Measurements from ENCODE around the gene NKD1. TPM values are rescaled to one million over a fixed set of nuclear protein-coding genes. Genes with fewer than 3 reads are reported as not detected.

Gene NKD1
- total RNA-seq, 1 donor = under 0.01 TPM

DNA sequence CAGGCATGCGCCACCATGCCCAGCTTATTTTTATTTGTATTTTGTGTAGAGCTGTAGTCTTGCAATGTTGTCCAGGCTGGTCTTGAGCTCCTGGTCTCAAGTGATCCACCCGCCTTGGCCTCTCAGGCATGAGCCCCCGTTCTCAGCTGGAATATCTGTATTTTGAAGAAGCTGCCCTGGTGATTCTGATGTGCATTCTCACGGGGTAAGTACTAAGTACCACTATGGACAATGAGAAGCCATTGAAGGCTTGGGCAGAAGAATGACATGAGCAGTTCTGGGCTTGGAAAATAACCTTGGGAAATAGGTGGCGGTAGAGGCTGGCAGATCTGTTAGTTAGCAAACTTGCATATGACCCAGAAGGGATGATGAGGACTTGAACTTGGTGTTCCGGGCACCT lies 15.6 kb upstream of the NKD1 start:
- H3K4me1 ChIP-seq (ENCODE audit: insufficient read depth, low read length) = no peaks in the 10 kb centered on the region
- DNase-seq (ENCODE audit: insufficient read length, low spot score, missing footprints) = no peak

GRCh38 chr16:50533317-50533716 lies 14.9 kb upstream of the NKD1 start:
- Histone ChIP-seq H3K79me2 (ENCODE audit: insufficient read depth, low read length) (no peaks in the 10 kb centered on the region), H3K9me3 (ENCODE audit: low read depth, low read length) (no peaks in the 10 kb centered on the region), H4K20me1 (ENCODE audit: insufficient read depth, low read length) (no peaks in the 10 kb centered on the region), H3K27me3 (ENCODE audit: insufficient read depth, low read length) (no peaks in the 10 kb centered on the region), H3K36me3 (ENCODE audit: insufficient read depth, low read length) (no peaks in the 10 kb centered on the region), H3K4me1 (ENCODE audit: insufficient read depth, low read length) (no peaks in the 10 kb centered on the region), H3K4me3 (ENCODE audit: insufficient read depth, low read length) (no peak overlapping the region), H3K27ac (ENCODE audit: low read depth, low read length) (no peak overlapping the region), H3K4me2 (ENCODE audit: insufficient read depth, low read length) (no peak overlapping the region), H2AFZ (ENCODE audit: low read length) (no peak overlapping the region)
- no peak for DNase-seq (ENCODE audit: insufficient read length, low spot score, missing footprints)
- TF ChIP-seq, protein P1, sequence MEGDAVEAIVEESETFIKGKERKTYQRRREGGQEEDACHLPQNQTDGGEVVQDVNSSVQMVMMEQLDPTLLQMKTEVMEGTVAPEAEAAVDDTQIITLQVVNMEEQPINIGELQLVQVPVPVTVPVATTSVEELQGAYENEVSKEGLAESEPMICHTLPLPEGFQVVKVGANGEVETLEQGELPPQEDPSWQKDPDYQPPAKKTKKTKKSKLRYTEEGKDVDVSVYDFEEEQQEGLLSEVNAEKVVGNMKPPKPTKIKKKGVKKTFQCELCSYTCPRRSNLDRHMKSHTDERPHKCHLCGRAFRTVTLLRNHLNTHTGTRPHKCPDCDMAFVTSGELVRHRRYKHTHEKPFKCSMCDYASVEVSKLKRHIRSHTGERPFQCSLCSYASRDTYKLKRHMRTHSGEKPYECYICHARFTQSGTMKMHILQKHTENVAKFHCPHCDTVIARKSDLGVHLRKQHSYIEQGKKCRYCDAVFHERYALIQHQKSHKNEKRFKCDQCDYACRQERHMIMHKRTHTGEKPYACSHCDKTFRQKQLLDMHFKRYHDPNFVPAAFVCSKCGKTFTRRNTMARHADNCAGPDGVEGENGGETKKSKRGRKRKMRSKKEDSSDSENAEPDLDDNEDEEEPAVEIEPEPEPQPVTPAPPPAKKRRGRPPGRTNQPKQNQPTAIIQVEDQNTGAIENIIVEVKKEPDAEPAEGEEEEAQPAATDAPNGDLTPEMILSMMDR (IDR thresholded peaks at IDR 0.05; ENCODE audit: extremely low read depth, low read depth, low read length) = no peak

More for the DNA sequence above, 15.6 kb upstream of the NKD1 start:
- H3K27ac ChIP-seq (ENCODE audit: low read depth, low read length) = no peak overlapping the region
- H3K4me3 ChIP-seq (ENCODE audit: insufficient read depth, low read length) = no peak overlapping the region
- no peak overlapping the region for H2AFZ ChIP-seq (ENCODE audit: low read length)
- H3K4me2 ChIP-seq (ENCODE audit: insufficient read depth, low read length) = no peak overlapping the region
- H4K20me1 ChIP-seq (ENCODE audit: insufficient read depth, low read length) = no peaks in the 10 kb centered on the region
- no peaks in the 10 kb centered on the region for H3K9me3 ChIP-seq (ENCODE audit: low read depth, low read length)
- H3K36me3 ChIP-seq (ENCODE audit: insufficient read depth, low read length) = no peaks in the 10 kb centered on the region
- TF ChIP-seq, protein P1 (IDR thresholded peaks at IDR 0.05; ENCODE audit: extremely low read depth, low read depth, low read length) = no peak
- no peaks in the 10 kb centered on the region for H3K79me2 ChIP-seq (ENCODE audit: insufficient read depth, low read length)
- no peaks in the 10 kb centered on the region for H3K27me3 ChIP-seq (ENCODE audit: insufficient read depth, low read length)

- Histone ChIP-seq H3K27me3 (ENCODE audit: insufficient read depth, low read length) (no peaks in the 10 kb centered on the region), H4K20me1 (ENCODE audit: insufficient read depth, low read length) (no peaks in the 10 kb centered on the region), H2AFZ (ENCODE audit: low read length) (no peak overlapping the region), H3K4me1 (ENCODE audit: insufficient read depth, low read length) (no peaks in the 10 kb centered on the region), H3K79me2 (ENCODE audit: insufficient read depth, low read length) (no peaks in the 10 kb centered on the region), H3K9me3 (ENCODE audit: low read depth, low read length) (no peaks in the 10 kb centered on the region), H3K27ac (ENCODE audit: low read depth, low read length) (no peak overlapping the region), H3K36me3 (ENCODE audit: insufficient read depth, low read length) (no peaks in the 10 kb centered on the region), H3K4me2 (ENCODE audit: insufficient read depth, low read length) (no peak overlapping the region), H3K4me3 (ENCODE audit: insufficient read depth, low read length) (no peak overlapping the region)
- DNase-seq (ENCODE audit: insufficient read length, low spot score, missing footprints) = no peak
- TF ChIP-seq, protein P1 (IDR thresholded peaks at IDR 0.05; ENCODE audit: extremely low read depth, low read depth, low read length) = no peak
Observed at GRCh38 chr16:50534091-50534490, 14.1 kb upstream of the NKD1 start.

GRCh38 chr16:50534556-50534955 lies 13.6 kb upstream of the NKD1 start:
- Histone ChIP-seq H3K4me1 (ENCODE audit: insufficient read depth, low read length) (no peaks in the 10 kb centered on the region), H3K27ac (ENCODE audit: low read depth, low read length) (no peak overlapping the region), H3K79me2 (ENCODE audit: insufficient read depth, low read length) (no peaks in the 10 kb centered on the region), H2AFZ (ENCODE audit: low read length) (no peak overlapping the region), H3K9me3 (ENCODE audit: low read depth, low read length) (no peaks in the 10 kb centered on the region), H3K27me3 (ENCODE audit: insufficient read depth, low read length) (no peaks in the 10 kb centered on the region), H4K20me1 (ENCODE audit: insufficient read depth, low read length) (no peaks in the 10 kb centered on the region), H3K4me3 (ENCODE audit: insufficient read depth, low read length) (no peak overlapping the region), H3K4me2 (ENCODE audit: insufficient read depth, low read length) (no peak overlapping the region), H3K36me3 (ENCODE audit: insufficient read depth, low read length) (no peaks in the 10 kb centered on the region)
- DNase-seq (ENCODE audit: insufficient read length, low spot score, missing footprints) = no peak
- TF ChIP-seq, protein P1 (IDR thresholded peaks at IDR 0.05; ENCODE audit: extremely low read depth, low read depth, low read length) = no peak
